NCI-H2081 treated with DMSO at 0.1 percent for 48 hours (cell line): ENCODE results near the gene BECN2.

Experiments used
- DNase-seq: peaks from one replicate; lab custom pipeline; 2025; lab: John Stamatoyannopoulos, UW

Gene BECN2

GRCh38 chr1:241957692-241958494 is at the start of gene BECN2:
Gene BECN2, plus strand, starts transcription at chr1:241957767. Its CDS starts 0 bp downstream, at chr1:241957767.
- no peak for DNase-seq

GRCh38 chr1:241916196-241916595 is 41.4 kb upstream of the BECN2 start:
- DNase-seq: no peak

GRCh38 chr1:241917487-241917886 is 40.1 kb upstream of the BECN2 start:
- DNase-seq: no peak

- DNase-seq: no peak
These were observed 38.7 kb upstream of the BECN2 start for GRCh38 chr1:241918879-241919278.

- DNase-seq: no peak
These were observed 33.3 kb upstream of the BECN2 start for GRCh38 chr1:241924080-241924808.

GRCh38 chr1:241926141-241926540 is 31.4 kb upstream of the BECN2 start:
- DNase-seq: no peak

GRCh38 chr1:241927321-241927720 is 30.2 kb upstream of the BECN2 start:
- no peak for DNase-seq

- DNase-seq: no peak
These were observed 24.7 kb upstream of the BECN2 start for GRCh38 chr1:241932845-241933244.

GRCh38 chr1:241934201-241934848 is 23.2 kb upstream of the BECN2 start:
- DNase-seq: no peak

GRCh38 chr1:241934866-241935265 is 22.7 kb upstream of the BECN2 start:
- DNase-seq: no peak

GRCh38 chr1:241939798-241940197 is 17.8 kb upstream of the BECN2 start:
- no peak for DNase-seq

- DNase-seq: no peak
These were observed 14.8 kb upstream of the BECN2 start for GRCh38 chr1:241942738-241943137.

GRCh38 chr1:241944300-241944699 is 13.3 kb upstream of the BECN2 start:
- DNase-seq: no peak

- no peak for DNase-seq
These were observed 10.2 kb upstream of the BECN2 start for GRCh38 chr1:241947354-241947753.

GRCh38 chr1:241950390-241950789 is 7.2 kb upstream of the BECN2 start:
- DNase-seq: no peak

GRCh38 chr1:241962153-241962552 is 4.6 kb downstream of the BECN2 start:
- no peak for DNase-seq

GRCh38 chr1:241963722-241964121 is 6.2 kb downstream of the BECN2 start:
- DNase-seq: no peak

- DNase-seq: no peak
These were observed 7.1 kb downstream of the BECN2 start for GRCh38 chr1:241964550-241965282.

- no peak for DNase-seq
These were observed 11.0 kb downstream of the BECN2 start for GRCh38 chr1:241968611-241969010.

GRCh38 chr1:241972703-241973369 is 15.3 kb downstream of the BECN2 start:
- DNase-seq: no peak

- no peak for DNase-seq
These were observed 18.7 kb downstream of the BECN2 start for GRCh38 chr1:241976229-241976628.

GRCh38 chr1:241979071-241979470 is 21.5 kb downstream of the BECN2 start:
- DNase-seq: no peak
